GM12873 (cell line): ENCODE results near the gene TMEM9B.

Experiments used
- CTCF ChIP-seq: IDR thresholded peaks from 2 replicates; pipeline ENCODE4 v1.5.1; 2012; ENCODE audit warnings: low read depth, mild to moderate bottlenecking, moderate library complexity, low read length, control low read depth; ENCODE audit not compliant: insufficient read depth; ENCODE audit errors: missing control alignments

Gene TMEM9B

GRCh38 chr11:8947230-8947943 lies 16.9 kb downstream of the TMEM9B start:
- TF ChIP-seq CTCF = no peak

DNA sequence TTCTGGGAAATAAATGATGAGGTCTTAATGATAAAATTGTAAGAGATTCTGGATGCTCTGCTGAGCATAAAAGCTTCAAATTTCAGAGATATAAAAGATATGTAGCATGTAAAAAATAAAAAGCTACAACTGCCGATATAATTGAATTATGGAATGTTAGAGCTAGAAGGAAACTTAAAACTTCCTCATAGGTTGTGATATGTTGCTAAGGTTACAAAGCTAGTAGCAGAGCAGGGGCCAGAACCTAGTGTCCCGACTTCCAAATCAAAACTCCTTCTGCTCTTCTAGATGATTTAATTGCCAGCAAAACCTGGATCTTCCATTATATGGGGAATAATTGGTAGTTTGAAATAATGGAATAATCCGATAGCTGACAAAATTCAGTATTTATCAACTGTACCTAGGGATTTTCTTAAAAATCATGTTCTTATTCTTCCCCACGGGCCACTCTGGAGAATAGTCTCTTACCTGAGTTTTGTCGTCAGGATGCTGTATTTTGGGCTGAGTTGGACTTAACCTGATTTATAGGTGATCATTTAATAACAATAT lies 21.6 kb downstream of the TMEM9B start, which contains the start of gene ASCL3:
TSS of gene ASCL3 (minus strand) at position 499 of the 549 bp plus-strand sequence. CDS start 4,855 bp downstream, outside the sequence.
- no peak for TF ChIP-seq CTCF

DNA sequence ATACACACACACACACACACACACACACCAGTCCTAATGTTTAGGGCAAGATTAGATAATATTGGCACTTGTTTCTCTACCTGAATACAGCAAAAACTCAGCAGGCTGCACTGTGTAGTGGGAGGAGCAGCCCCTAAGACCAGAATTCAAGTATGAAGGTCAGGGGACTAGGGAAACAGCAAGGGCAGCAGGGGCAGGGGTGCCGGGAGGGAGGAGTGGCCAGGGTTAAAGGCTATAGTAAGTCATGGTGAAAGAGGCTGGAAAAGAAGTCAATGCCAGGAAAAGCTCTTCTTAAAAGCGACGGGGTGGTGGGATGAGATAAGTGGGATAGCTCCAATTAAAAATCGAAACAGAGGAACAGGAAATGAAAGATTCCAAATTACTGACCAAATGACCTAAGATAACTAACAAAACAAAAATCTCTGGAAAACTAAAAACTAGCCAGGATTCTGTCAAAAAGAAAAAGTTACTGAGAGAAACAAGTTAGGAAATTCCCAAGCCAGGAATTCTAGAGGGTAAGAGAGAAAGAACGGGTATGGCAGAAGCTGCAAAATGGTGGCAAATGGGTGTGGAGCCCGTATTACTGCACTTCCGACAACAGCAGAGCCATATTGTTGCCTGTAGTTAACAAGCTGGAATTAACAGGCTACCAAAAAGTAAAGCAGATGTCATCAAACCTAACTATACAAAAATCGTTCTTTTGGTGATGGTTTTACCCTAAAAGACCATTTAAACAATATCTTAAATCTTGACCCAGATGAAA lies 22.7 kb downstream of the TMEM9B start:
- no peak for TF ChIP-seq CTCF

GRCh38 chr11:8937659-8938058 lies 26.6 kb downstream of the TMEM9B start:
- no peak for TF ChIP-seq CTCF

DNA sequence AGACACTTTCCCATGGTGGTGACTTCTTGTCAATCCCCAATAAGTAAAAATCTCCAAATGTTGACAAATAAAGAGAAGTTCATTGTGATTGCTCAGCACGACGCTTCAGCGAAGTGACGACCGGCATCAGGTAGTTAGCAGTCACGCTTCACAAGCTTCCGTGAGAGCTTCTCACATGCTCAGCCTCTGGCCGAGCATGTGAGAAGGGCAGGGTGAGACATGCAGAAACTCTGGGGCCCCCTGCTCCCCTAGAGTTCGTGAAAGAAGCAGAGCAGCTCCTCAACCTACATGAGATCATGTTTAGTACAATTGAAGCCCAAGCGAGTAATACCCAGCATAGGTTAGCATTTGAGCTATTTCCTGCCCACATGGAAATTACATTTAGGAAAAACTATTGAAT lies 27.1 kb downstream of the TMEM9B start:
- TF ChIP-seq CTCF = no peak

DNA sequence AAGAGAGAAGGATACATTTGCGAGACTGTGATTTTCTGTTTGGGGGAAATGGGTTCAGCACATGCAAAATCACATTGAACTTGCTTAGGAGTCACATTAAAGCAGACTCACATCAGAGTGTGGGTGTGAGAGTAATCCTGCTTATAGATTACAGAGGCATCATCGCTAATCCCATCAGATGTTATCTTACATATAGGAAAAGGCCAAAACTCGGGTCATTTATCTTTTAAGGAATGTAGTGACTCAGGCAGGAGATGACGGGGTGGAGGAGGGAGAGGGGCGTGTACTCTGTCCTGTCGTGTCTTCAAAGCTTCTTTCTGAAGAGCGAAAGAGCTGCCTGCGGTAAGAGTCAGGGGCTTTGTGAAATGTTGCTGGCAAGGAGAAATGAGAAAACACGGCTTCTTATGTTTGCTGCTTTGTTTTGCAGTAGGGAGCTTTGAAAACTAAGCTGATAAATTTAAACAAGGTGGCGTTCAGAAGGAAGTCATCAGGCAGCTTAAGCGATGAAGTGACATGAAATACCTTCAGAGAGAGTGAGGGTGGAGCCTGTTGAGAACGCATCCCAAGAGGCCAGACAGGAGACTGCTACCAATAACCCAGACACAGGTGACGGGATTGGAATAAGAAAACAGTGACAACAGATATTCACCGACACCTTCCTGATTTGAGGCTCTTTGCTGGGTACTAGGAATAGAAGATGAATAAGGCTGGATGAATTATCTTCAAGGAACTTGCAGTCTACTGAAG lies 29.3 kb downstream of the TMEM9B start:
- TF ChIP-seq CTCF = no peak

- peak; percentile 31 for TF ChIP-seq CTCF
Measured at GRCh38 chr11:8933931-8934330, 30.3 kb downstream of the TMEM9B start.
